WERI-Rb-1 (cell line): ENCODE data around the gene USP36.

Experiments used
- DNase-seq: peaks from one replicate; pipeline ENCODE4 v3.0.0-alpha.2; 2020
- H3K27ac ChIP-seq: fragments of 250-450 bp; sonication (Bioruptor Pico); 2 replicates; pipeline ENCODE4 v1.5.1; 2020; ENCODE audit warnings: mild to moderate bottlenecking, moderate library complexity
- H3K27me3 ChIP-seq: fragments of 250-450 bp; sonication (Bioruptor Pico); 2 replicates; pipeline ENCODE4 v1.5.1; 2021; ENCODE audit warnings: mild to moderate bottlenecking, low read depth, moderate library complexity; ENCODE audit not compliant: insufficient read depth, severe bottlenecking
- H3K36me3 ChIP-seq: fragments of 250-450 bp; sonication (Bioruptor Pico); 2 replicates; pipeline ENCODE4 v1.5.1; 2020; ENCODE audit warnings: mild to moderate bottlenecking, moderate library complexity
- H3K4me3 ChIP-seq: 2 replicates; pipeline ENCODE4 v1.5.1; 2011; ENCODE audit warnings: low read depth, mild to moderate bottlenecking, control low read depth, low read length
- H3K9me3 ChIP-seq: fragments of 250-450 bp; sonication (Bioruptor Pico); 2 replicates; pipeline ENCODE4 v1.5.1; 2021; ENCODE audit warnings: mild to moderate bottlenecking, moderate library complexity; ENCODE audit not compliant: severe bottlenecking
- TF ChIP-seq, protein P1 (sequence below): IDR thresholded peaks from 2 replicates; pipeline ENCODE4 v1.5.1; 2011; ENCODE audit warnings: low read depth, mild to moderate bottlenecking, control low read depth, inconsistent platforms, low read length

The USP36 gene

DNA sequence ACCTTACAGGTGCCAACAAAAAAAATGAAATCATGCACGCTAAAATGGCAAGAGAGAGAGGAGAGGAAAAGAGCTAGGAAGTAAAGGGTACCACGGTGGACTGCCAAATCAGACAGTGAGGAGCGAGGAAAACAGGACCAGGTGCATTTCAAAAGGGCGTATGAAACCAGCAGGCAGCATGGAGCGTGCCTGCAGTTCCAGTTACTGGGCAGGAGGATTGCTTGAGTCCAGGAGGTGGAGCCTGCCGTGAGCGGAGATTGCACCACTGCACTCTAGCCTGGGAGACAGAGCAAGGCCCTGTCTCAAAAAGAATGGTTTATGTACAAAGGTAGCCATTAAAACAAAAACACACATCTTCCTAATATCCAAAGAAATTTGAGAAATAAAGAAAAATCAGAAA, 16.4 kb downstream of the USP36 start:
- Histone ChIP-seq H3K27ac (no peak overlapping the region), H3K9me3 (no peaks in the 10 kb centered on the region), H3K36me3 (peaks cover 96% of the 10 kb centered on the region), H3K4me3 (no peak overlapping the region), H3K27me3 (no peaks in the 10 kb centered on the region)
- TF ChIP-seq, protein P1, sequence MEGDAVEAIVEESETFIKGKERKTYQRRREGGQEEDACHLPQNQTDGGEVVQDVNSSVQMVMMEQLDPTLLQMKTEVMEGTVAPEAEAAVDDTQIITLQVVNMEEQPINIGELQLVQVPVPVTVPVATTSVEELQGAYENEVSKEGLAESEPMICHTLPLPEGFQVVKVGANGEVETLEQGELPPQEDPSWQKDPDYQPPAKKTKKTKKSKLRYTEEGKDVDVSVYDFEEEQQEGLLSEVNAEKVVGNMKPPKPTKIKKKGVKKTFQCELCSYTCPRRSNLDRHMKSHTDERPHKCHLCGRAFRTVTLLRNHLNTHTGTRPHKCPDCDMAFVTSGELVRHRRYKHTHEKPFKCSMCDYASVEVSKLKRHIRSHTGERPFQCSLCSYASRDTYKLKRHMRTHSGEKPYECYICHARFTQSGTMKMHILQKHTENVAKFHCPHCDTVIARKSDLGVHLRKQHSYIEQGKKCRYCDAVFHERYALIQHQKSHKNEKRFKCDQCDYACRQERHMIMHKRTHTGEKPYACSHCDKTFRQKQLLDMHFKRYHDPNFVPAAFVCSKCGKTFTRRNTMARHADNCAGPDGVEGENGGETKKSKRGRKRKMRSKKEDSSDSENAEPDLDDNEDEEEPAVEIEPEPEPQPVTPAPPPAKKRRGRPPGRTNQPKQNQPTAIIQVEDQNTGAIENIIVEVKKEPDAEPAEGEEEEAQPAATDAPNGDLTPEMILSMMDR: no peak
- no peak for DNase-seq

DNA sequence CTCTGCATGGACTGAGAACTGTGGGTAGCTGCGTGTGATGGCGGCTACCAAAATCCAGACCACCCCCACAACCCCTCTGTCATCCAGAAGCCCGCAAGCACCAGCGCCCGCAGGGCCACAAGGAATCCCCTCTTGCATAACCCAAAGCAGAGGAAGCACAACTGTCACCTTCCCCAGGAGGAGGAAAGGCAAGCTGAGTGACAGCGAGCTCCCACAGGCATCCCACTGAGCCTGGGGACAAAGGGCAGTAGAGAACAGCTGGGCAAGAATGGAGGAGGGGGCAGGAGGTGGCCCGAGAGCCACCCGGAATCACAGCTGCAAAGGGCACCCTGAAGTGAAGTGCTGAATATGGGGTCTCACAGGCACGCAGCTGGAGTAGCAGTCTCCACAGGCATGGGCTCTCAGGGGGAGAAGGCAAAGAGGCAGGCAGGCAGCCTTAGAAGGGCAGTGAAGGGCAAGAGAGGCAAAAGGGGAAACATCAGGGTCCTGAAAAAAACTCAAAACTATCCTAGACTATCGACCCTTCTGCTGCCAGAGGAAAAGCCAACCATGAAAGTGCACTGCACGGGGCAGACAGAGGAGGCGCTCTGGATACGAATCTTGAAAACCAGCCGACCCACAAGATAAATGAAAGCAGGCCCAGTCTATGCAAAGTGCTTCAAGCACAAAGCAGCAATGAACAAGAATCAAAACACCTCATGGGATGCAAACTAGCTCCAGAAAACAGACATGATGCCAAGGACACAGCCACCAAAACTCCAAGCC, 17.1 kb downstream of the USP36 start:
- no peaks in the 10 kb centered on the region for H3K27me3 ChIP-seq
- H3K27ac ChIP-seq: no peak overlapping the region
- TF ChIP-seq, protein P1: no peak
- H3K9me3 ChIP-seq: no peaks in the 10 kb centered on the region
- H3K36me3 ChIP-seq: peaks cover 96% of the 10 kb centered on the region
- no peak overlapping the region for H3K4me3 ChIP-seq
- no peak for DNase-seq

DNA sequence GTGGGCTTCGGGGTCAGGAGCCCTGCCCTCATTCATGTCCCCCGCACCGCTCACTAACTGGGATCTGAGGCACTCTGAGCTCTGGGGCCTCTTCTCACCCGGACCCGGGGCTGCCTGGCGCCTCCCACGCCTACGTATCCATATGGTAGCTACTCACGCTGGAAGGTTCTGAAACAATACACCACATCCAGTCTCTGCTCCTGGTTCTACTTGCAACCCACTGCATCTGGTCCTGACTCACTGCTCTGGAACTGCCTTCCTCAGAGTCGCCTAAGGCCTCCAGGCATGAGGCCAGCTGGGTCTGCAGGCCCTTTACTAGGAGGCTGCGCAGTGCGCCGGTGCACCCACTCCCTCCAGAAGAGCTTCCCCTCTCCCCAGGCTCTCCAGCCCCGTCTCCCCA, 18.1 kb downstream of the USP36 start:
- Histone ChIP-seq H3K9me3 (no peaks in the 10 kb centered on the region), H3K36me3 (peaks cover 96% of the 10 kb centered on the region), H3K27me3 (no peaks in the 10 kb centered on the region), H3K4me3 (no peak overlapping the region), H3K27ac (no peak overlapping the region)
- TF ChIP-seq, protein P1: no peak
- DNase-seq: no peak

DNA sequence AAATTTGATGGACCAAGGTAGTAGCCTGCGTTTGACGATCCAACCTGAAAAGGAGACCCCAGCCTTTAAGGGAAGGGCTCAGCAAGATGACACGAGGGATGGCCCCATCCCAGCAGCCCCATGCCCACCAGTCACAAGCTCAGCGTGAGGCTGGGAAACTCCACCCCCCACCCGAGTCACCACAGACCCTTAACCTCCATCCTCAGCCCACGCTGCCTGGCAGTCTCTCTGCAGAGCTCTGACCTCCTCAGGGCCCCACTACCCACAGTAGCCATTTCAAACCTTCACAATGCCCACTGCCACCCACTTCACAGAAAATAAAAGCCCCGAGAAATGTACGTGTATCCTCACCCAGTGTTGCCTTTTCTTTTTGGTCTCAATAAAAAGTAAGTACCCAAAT, 18.7 kb downstream of the USP36 start:
- Histone ChIP-seq H3K27me3 (no peaks in the 10 kb centered on the region), H3K36me3 (peaks cover 96% of the 10 kb centered on the region), H3K27ac (no peak overlapping the region), H3K9me3 (no peaks in the 10 kb centered on the region), H3K4me3 (no peak overlapping the region)
- TF ChIP-seq, protein P1: no peak
- DNase-seq: no peak

DNA sequence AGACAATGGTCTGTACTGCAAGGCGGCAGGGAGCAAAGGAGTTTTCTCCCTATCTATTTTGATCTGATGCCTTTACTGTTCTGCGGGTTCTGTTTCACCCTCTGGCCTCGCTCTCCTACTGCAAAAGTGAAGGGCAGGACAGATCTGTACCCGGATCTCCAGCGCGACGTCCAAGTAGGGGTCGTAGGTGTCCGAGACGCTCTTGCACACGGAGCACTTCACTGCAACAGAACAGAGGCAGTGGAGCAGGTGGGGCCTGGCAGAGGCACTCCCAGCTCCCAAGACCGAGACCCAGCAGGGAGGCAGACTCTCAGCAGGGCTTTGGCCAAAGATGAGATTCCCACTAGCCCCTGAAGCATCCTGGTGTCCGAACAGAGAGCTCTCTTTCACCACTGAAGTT, 19.8 kb downstream of the USP36 start:
- Histone ChIP-seq H3K9me3 (no peaks in the 10 kb centered on the region), H3K27me3 (no peaks in the 10 kb centered on the region), H3K4me3 (no peak overlapping the region), H3K36me3 (peaks cover 97% of the 10 kb centered on the region), H3K27ac (no peak overlapping the region)
- TF ChIP-seq, protein P1: no peak
- no peak for DNase-seq
